SK-N-SH (cell line): ENCODE data around the gene SNX27. TPM values are rescaled to one million over a fixed set of nuclear protein-coding genes. Genes with fewer than 3 reads are reported as not detected.

Experiments used
- CTCF ChIA-PET: fragments of 300-600, 350-600 bp; formaldehyde crosslinking; extraction: SDS; loops from one replicate; lab custom pipeline; 2021; lab: Yijun Ruan, JAX
- POLR2A ChIA-PET: fragments of 350-600 bp; sonication (Branson Sonifier 250); formaldehyde crosslinking; extraction: SDS; loops from one replicate; lab custom pipeline; 2020; ENCODE audit warnings: antibody characterized with exemption, inconsistent platforms; lab: Yijun Ruan, JAX
- DNase-seq: peaks from one replicate; pipeline ENCODE4 v3.0.0; 2012
- H2AFZ ChIP-seq: fragments of 200-600 bp; sonication (generic); 2 replicates; pipeline ENCODE4 v1.8.1; 2016; ENCODE audit warnings: antibody characterized with exemption, mild to moderate bottlenecking, low read depth
- H3F3A ChIP-seq: fragments of 200-600 bp; sonication (generic); replicated peaks from 2 replicates; pipeline ENCODE3; 2016; ENCODE audit warnings: antibody characterized with exemption, mild to moderate bottlenecking; ENCODE audit not compliant: insufficient read depth
- H3K27ac ChIP-seq, 2 experiments: fragments of 200-500 bp in 1 of 2; fragments of 200-600 bp in 1 of 2; sonication (Bioruptor generic) in 1 of 2; sonication (generic), shearing (Covaris generic) in 1 of 2; 2 replicates each; pipeline versions ENCODE4 v1.5.1 to v1.6.1; 2014 to 2016; ENCODE audit warnings: low read depth in 2 of 2, inconsistent platforms in 1 of 2, low read length in 1 of 2, mild to moderate bottlenecking in 1 of 2, mixed read lengths in 1 of 2
- H3K27me3 ChIP-seq: fragments of 200-600 bp; sonication (generic), shearing (Covaris generic); 2 replicates; pipeline ENCODE4 v1.6.1; 2016; ENCODE audit warnings: mixed run types; ENCODE audit not compliant: insufficient read depth
- H3K36me3 ChIP-seq, 2 experiments: fragments of 200-500 bp in 1 of 2; fragments of 200-600 bp in 1 of 2; sonication (Bioruptor generic) in 1 of 2; sonication (generic) in 1 of 2; replicated peaks in 1 of 2; 2 replicates each; pipeline versions ENCODE3 to v1.5.1; 2014 to 2016; ENCODE audit warnings: low read length in 1 of 2, mild to moderate bottlenecking in 1 of 2; ENCODE audit not compliant: insufficient read depth in 2 of 2, control insufficient read depth in 1 of 2
- H3K4me1 ChIP-seq, 2 experiments: fragments of 200-500 bp in 1 of 2; fragments of 200-600 bp in 1 of 2; sonication (Bioruptor generic) in 1 of 2; sonication (generic), shearing (Covaris generic) in 1 of 2; 2 replicates each; pipeline versions ENCODE4 v1.5.1 to v1.6.1; 2014 to 2016; ENCODE audit warnings: low read depth in 1 of 2, low read length in 1 of 2, mixed run types in 1 of 2; ENCODE audit not compliant: insufficient read depth in 2 of 2, control insufficient read depth in 1 of 2
- H3K4me2 ChIP-seq: fragments of 200-600 bp; sonication (generic), shearing (Covaris generic); 2 replicates; pipeline ENCODE4 v1.6.1; 2017; ENCODE audit warnings: mixed run types
- H3K4me3 ChIP-seq, 2 experiments: fragments of 200-500 bp in 1 of 2; fragments of 200-600 bp in 1 of 2; sonication (Bioruptor generic) in 1 of 2; sonication (generic), shearing (Covaris generic) in 1 of 2; 2 replicates each; pipeline versions ENCODE4 v1.5.1 to v1.8.1; 2014 to 2016; ENCODE audit warnings: low read depth in 2 of 2, inconsistent platforms in 1 of 2, low read length in 1 of 2, mild to moderate bottlenecking in 1 of 2, mixed read lengths in 1 of 2, moderate library complexity in 1 of 2
- H3K79me2 ChIP-seq: fragments of 200-600 bp; sonication (generic); 2 replicates; pipeline ENCODE4 v1.8.1; 2017; ENCODE audit warnings: mild to moderate bottlenecking; ENCODE audit not compliant: insufficient read depth
- H3K9ac ChIP-seq: fragments of 200-600 bp; sonication (generic); 2 replicates; pipeline ENCODE4 v1.6.1; 2017; ENCODE audit warnings: mixed run types
- H3K9me2 ChIP-seq: fragments of 200-600 bp; sonication (generic); 2 replicates; pipeline ENCODE4 v1.6.1; 2017; ENCODE audit warnings: mixed run types
- H3K9me3 ChIP-seq: fragments of 200-600 bp; sonication (generic); 2 replicates; pipeline ENCODE4 v1.6.1; 2017; ENCODE audit warnings: mixed run types, mild to moderate bottlenecking, moderate library complexity
- H4K20me1 ChIP-seq: fragments of 200-600 bp; sonication (generic); 2 replicates; pipeline ENCODE4 v1.6.1; 2017; ENCODE audit warnings: mild to moderate bottlenecking, mixed run types; ENCODE audit not compliant: insufficient read depth
- RXRA ChIP-seq: IDR thresholded peaks from 2 replicates; pipeline ENCODE4 v1.4.0; 2012; ENCODE audit warnings: low read depth, mild to moderate bottlenecking, borderline replicate concordance
- TAF1 ChIP-seq: IDR thresholded peaks from 2 replicates; pipeline ENCODE4 v1.6.1; 2012; ENCODE audit warnings: low read depth, mild to moderate bottlenecking, low read length, moderate library complexity, borderline replicate concordance
- USF1 ChIP-seq: IDR thresholded peaks from 2 replicates; pipeline ENCODE4 v1.4.0; 2012; ENCODE audit warnings: low read depth, borderline replicate concordance
- WGBS: methylation state at CpG from one replicate; pipeline ENCODE4 v1.1.6; 2017; ENCODE audit warnings: low lambda C conversion rate; 5-methylcytosine and 5-hydroxymethylcytosine counted together
- polyA plus RNA-seq, 3 experiments: library from polyadenylated mRNA; depleted of rRNA; stranded (reverse); fragments of >200 nt; gene quantifications; 2 replicates each; pipeline ENCODE4 v1.2.3, GENCODE V29; 2012
- TF ChIP-seq, protein P1 (sequence below): fragments of 200-600 bp; sonication (generic); IDR thresholded peaks from 2 replicates; pipeline ENCODE4 v1.6.1; 2017; ENCODE audit warnings: antibody characterized with exemption, mild to moderate bottlenecking, moderate library complexity
- TF ChIP-seq, protein P2 (sequence below): fragments of 150-350 bp; IDR thresholded peaks from 2 replicates; pipeline ENCODE4 v1.6.1; 2017; ENCODE audit warnings: antibody characterized with exemption, low read length, low read depth, borderline replicate concordance
- TF ChIP-seq, protein P3 (sequence below): fragments of 150-350 bp; IDR thresholded peaks from 2 replicates; pipeline ENCODE4 v1.6.1; 2016; ENCODE audit warnings: mild to moderate bottlenecking, low read depth, low read length

The SNX27 gene
- polyA plus RNA-seq, 1 of the 3 experiments (the other 2 are of a cell fraction) = 10.8 TPM

GRCh38 chr1:151721788-151722510 lies 110.1 kb downstream of the SNX27 start (continued):
- TF ChIP-seq, protein P1, sequence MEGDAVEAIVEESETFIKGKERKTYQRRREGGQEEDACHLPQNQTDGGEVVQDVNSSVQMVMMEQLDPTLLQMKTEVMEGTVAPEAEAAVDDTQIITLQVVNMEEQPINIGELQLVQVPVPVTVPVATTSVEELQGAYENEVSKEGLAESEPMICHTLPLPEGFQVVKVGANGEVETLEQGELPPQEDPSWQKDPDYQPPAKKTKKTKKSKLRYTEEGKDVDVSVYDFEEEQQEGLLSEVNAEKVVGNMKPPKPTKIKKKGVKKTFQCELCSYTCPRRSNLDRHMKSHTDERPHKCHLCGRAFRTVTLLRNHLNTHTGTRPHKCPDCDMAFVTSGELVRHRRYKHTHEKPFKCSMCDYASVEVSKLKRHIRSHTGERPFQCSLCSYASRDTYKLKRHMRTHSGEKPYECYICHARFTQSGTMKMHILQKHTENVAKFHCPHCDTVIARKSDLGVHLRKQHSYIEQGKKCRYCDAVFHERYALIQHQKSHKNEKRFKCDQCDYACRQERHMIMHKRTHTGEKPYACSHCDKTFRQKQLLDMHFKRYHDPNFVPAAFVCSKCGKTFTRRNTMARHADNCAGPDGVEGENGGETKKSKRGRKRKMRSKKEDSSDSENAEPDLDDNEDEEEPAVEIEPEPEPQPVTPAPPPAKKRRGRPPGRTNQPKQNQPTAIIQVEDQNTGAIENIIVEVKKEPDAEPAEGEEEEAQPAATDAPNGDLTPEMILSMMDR = no peak
- TF ChIP-seq, protein P2, sequence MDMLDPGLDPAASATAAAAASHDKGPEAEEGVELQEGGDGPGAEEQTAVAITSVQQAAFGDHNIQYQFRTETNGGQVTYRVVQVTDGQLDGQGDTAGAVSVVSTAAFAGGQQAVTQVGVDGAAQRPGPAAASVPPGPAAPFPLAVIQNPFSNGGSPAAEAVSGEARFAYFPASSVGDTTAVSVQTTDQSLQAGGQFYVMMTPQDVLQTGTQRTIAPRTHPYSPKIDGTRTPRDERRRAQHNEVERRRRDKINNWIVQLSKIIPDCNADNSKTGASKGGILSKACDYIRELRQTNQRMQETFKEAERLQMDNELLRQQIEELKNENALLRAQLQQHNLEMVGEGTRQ = no peak
- no peak for TF ChIP-seq RXRA

DNA sequence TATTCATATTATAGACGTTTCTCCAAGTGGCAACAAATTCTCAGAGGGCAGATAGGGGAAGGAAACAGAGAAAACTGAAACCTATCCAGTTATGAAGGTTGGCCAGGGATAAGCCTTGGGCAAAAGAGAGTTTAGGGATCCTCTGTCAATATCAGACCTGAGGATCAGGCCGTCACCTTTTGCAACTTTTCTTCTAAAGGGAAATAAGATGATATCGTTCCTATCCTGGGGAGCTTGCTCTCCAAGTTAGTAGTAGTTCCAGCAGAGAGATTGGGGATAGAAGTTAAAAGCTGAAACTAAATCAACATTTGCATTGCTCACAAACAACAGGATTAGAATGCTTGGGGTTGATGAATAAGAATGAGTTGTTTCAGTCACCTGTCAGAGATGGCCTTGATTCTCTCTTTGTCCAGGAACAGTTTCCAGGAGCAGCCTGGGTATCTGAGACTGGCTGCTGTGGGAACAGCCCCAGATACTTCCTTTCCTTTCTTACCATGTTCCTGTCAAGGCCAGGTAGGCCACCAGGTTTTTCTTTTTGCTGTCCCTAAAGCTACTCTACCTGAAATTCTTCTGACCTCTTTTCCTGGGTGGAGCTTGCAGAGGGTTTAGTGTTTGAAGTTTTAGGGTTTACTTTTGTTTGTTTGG lies 112.0 kb downstream of the SNX27 start:
- Histone ChIP-seq H3K9ac (no peak overlapping the region), H3F3A (no peaks in the 10 kb centered on the region), H3K4me2 (no peak overlapping the region), H3K9me3 (no peaks in the 10 kb centered on the region), H3K36me3 (no peaks in the 10 kb centered on the region), H3K27ac (no peak overlapping the region), H3K79me2 (no peaks in the 10 kb centered on the region), H4K20me1 (no peaks in the 10 kb centered on the region), H3K9me2 (no peaks in the 10 kb centered on the region), H3K4me3 (no peak overlapping the region), H2AFZ (no peak overlapping the region), H3K27me3 (no peaks in the 10 kb centered on the region), H3K4me1 (peaks cover 0 to 34% of the 10 kb centered on the region in 2 experiments; a peak in 2 of 4 replicates)
- WGBS = 65% methylated on average over 3 of the region's 3 CpGs
- DNase-seq = no peak
- POLR2A ChIA-PET = no interaction called here
- TF ChIP-seq USF1 (no peak), TAF1 (no peak)
- TF ChIP-seq, protein P3, sequence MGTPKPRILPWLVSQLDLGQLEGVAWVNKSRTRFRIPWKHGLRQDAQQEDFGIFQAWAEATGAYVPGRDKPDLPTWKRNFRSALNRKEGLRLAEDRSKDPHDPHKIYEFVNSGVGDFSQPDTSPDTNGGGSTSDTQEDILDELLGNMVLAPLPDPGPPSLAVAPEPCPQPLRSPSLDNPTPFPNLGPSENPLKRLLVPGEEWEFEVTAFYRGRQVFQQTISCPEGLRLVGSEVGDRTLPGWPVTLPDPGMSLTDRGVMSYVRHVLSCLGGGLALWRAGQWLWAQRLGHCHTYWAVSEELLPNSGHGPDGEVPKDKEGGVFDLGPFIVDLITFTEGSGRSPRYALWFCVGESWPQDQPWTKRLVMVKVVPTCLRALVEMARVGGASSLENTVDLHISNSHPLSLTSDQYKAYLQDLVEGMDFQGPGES = no peak
- CTCF ChIA-PET = interaction anchor here (1.0 to 1.8 kb wide), 5 partner anchors 11 to 130 kb away, joined by 3 to 15 read pairs (median 4); no protein-coding TSS in a partner anchor
